HCT116 (cell line): Measurements from ENCODE around the gene TAF4B. TPM values are rescaled to one million over a fixed set of nuclear protein-coding genes. Genes with fewer than 3 reads are reported as not detected.

ENCODE experiments used
- ATAC-seq: fragments of 200-7000 bp; cut with Tn5 transposase; 2 replicates; pipeline ENCODE4 v1.9.1; 2020; ENCODE audit warnings: mild to moderate bottlenecking, moderate library complexity
- BruUV-seq: library from RNA; stranded (reverse); fragments of 400-500 nt; replicated peaks from 2 replicates; lab custom pipeline; 2021; lab: Mats Ljungman, UMichigan
- CTCF ChIA-PET: fragments of 300-600 bp; sonication (Branson Sonifier 250); formaldehyde crosslinking; loops from one replicate; lab custom pipeline; 2021; ENCODE audit warnings: antibody characterized with exemption; lab: Charles Lee
- POLR2A ChIA-PET: fragments of 300-600, 350-600 bp; sonication (Branson Sonifier 250); formaldehyde crosslinking; loops from one replicate; lab custom pipeline; 2021; ENCODE audit warnings: antibody characterized with exemption; lab: Charles Lee
- RAD21 ChIA-PET, 2 experiments: fragments of 300-600 bp; sonication (Branson Sonifier 250); formaldehyde crosslinking; loops; one replicate each; lab custom pipeline; 2023; ENCODE audit warnings: low total read pairs in 2 of 2; ENCODE audit not compliant: uncharacterized antibody in 2 of 2, unreplicated experiment in 2 of 2, low non-redundant PET in 1 of 2; lab: Charles Lee
- DNase-seq: peaks from one replicate; pipeline ENCODE4 v3.0.0-alpha.2; 2010; ENCODE audit warnings: low read depth, low spot score
- H2AFZ ChIP-seq: fragments of 200-600 bp; shearing (Covaris generic), sonication (generic); 2 replicates; pipeline ENCODE4 v1.6.1; 2017; ENCODE audit warnings: low read depth, mixed run types, mixed read lengths, antibody characterized with exemption, low read length; ENCODE audit not compliant: poor library complexity, severe bottlenecking
- H3K27ac ChIP-seq: 2 replicates; pipeline ENCODE4 v1.5.1; 2012; ENCODE audit warnings: low read depth, low read length
- H3K27me3 ChIP-seq: fragments of 200-600 bp; sonication (generic); 2 replicates; pipeline ENCODE4 v1.6.1; 2016; ENCODE audit warnings: mixed run types, low read length, mixed read lengths; ENCODE audit not compliant: insufficient read depth
- H3K36me3 ChIP-seq, 2 experiments: fragments of 200-500 bp in 1 of 2; fragments of 200-600 bp in 1 of 2; sonication (Bioruptor generic) in 1 of 2; sonication (generic) in 1 of 2; 2 replicates each; pipeline versions ENCODE4 v1.5.1 to v1.6.1; 2014 to 2016; ENCODE audit warnings: low read length in 2 of 2, inconsistent platforms in 1 of 2, mixed read lengths in 1 of 2, mixed run types in 1 of 2; ENCODE audit not compliant: insufficient read depth in 2 of 2, control insufficient read depth in 1 of 2
- H3K4me1 ChIP-seq, 2 experiments: fragments of 200-600 bp in 1 of 2; sonication (generic) in 1 of 2; 2 replicates each; pipeline versions ENCODE4 v1.5.1 to v1.6.1; 2012 to 2017; ENCODE audit warnings: low read length in 2 of 2, inconsistent platforms in 1 of 2, mild to moderate bottlenecking in 1 of 2, mixed read lengths in 1 of 2, mixed run types in 1 of 2, moderate library complexity in 1 of 2; ENCODE audit not compliant: insufficient read depth in 2 of 2, control insufficient read depth in 1 of 2
- H3K4me2 ChIP-seq: fragments of 200-600 bp; sonication (generic); 2 replicates; pipeline ENCODE4 v1.6.1; 2017; ENCODE audit warnings: mixed run types, low read length, mixed read lengths
- H3K4me3 ChIP-seq, 2 experiments: fragments of 200-600 bp in 1 of 2; sonication (generic) in 1 of 2; replicated peaks in 1 of 2; 2 replicates each; pipeline ENCODE4 v1.5.1; 2011 to 2016; ENCODE audit warnings: low read length in 2 of 2, control low read depth in 1 of 2, low read depth in 1 of 2, mild to moderate bottlenecking in 1 of 2, mixed read lengths in 1 of 2, mixed run types in 1 of 2
- H3K79me2 ChIP-seq: fragments of 200-600 bp; sonication (generic); 2 replicates; pipeline ENCODE4 v1.6.1; 2017; ENCODE audit warnings: mild to moderate bottlenecking, mixed run types, low read length, moderate library complexity, mixed read lengths; ENCODE audit not compliant: insufficient read depth
- H3K9ac ChIP-seq: fragments of 200-600 bp; sonication (generic); 2 replicates; pipeline ENCODE4 v1.6.1; 2016; ENCODE audit warnings: low read length, mixed read lengths
- H3K9me2 ChIP-seq: fragments of 200-600 bp; sonication (generic), shearing (Covaris generic); 2 replicates; pipeline ENCODE4 v1.6.1; 2017; ENCODE audit warnings: mixed run types, mild to moderate bottlenecking, moderate library complexity; ENCODE audit not compliant: insufficient read depth
- H3K9me3 ChIP-seq, 2 experiments: fragments of 200-500 bp in 1 of 2; fragments of 200-600 bp in 1 of 2; sonication (Bioruptor generic) in 1 of 2; sonication (generic) in 1 of 2; 2 replicates each; pipeline ENCODE4 v1.6.1; 2014 to 2017; ENCODE audit warnings: low read length in 2 of 2, mixed read lengths in 2 of 2, inconsistent platforms in 1 of 2, low read depth in 1 of 2, mild to moderate bottlenecking in 1 of 2, mixed run types in 1 of 2, moderate library complexity in 1 of 2; ENCODE audit not compliant: control insufficient read depth in 1 of 2, insufficient read depth in 1 of 2
- H4K20me1 ChIP-seq: fragments of 200-600 bp; sonication (generic), shearing (Covaris generic); 2 replicates; pipeline ENCODE4 v1.6.1; 2017; ENCODE audit warnings: mixed run types, mild to moderate bottlenecking, moderate library complexity; ENCODE audit not compliant: insufficient read depth
- CBX3 ChIP-seq: IDR thresholded peaks from 2 replicates; pipeline ENCODE4 v1.6.1; 2012; ENCODE audit warnings: low read depth
- CEBPB ChIP-seq: IDR thresholded peaks from 2 replicates; pipeline ENCODE4 v1.6.1; 2012; ENCODE audit warnings: low read depth
- CTCF ChIP-seq, 3 experiments: fragments of 200-600 bp in 1 of 3; sonication (generic) in 1 of 3; IDR thresholded peaks in 2 of 3; conservative IDR thresholded peaks in 1 of 3; 2 replicates each; pipeline ENCODE4 v1.5.1; 2012 to 2017; ENCODE audit warnings: low read depth in 2 of 3, low read length in 2 of 3, antibody characterized with exemption in 1 of 3, borderline replicate concordance in 1 of 3, control low read depth in 1 of 3, mild to moderate bottlenecking in 1 of 3, mixed read lengths in 1 of 3, mixed run types in 1 of 3, moderate library complexity in 1 of 3; ENCODE audit not compliant: insufficient read depth in 1 of 3
- ELF1 ChIP-seq: IDR thresholded peaks from 2 replicates; pipeline ENCODE4 v1.6.1; 2012; ENCODE audit warnings: low read depth, borderline replicate concordance
- POLR2A ChIP-seq: IDR thresholded peaks from 2 replicates; pipeline ENCODE4 v1.7.0; 2011; ENCODE audit warnings: borderline replicate concordance; ENCODE audit not compliant: insufficient read depth, insufficient read length; ENCODE audit errors: extremely low read depth
- POLR2AphosphoS5 ChIP-seq: IDR thresholded peaks from 2 replicates; pipeline ENCODE4 v1.6.1; 2011; ENCODE audit warnings: mild to moderate bottlenecking, low read depth, low read length, moderate library complexity
- RAD21 ChIP-seq: IDR thresholded peaks from 2 replicates; pipeline ENCODE4 v1.6.1; 2012; ENCODE audit warnings: low read depth, mild to moderate bottlenecking
- SIN3A ChIP-seq: IDR thresholded peaks from 2 replicates; pipeline ENCODE4 v1.6.1; 2012; ENCODE audit warnings: low read depth
- SP1 ChIP-seq: IDR thresholded peaks from 2 replicates; pipeline ENCODE4 v1.6.1; 2012; ENCODE audit warnings: low read depth
- SRF ChIP-seq: IDR thresholded peaks from 2 replicates; pipeline ENCODE4 v1.6.1; 2012; ENCODE audit warnings: low read depth
- ZBTB33 ChIP-seq: IDR thresholded peaks from 2 replicates; pipeline ENCODE4 v1.6.1; 2011; ENCODE audit warnings: mild to moderate bottlenecking, low read length, moderate library complexity; ENCODE audit not compliant: insufficient replicate concordance; ENCODE audit errors: extremely low read depth
- ZNF274 ChIP-seq: fragments of 200-500 bp; sonication (Bioruptor generic); IDR thresholded peaks from 2 replicates; pipeline ENCODE4 v1.6.1; 2014; ENCODE audit warnings: mild to moderate bottlenecking, low read depth, low read length, inconsistent platforms
- intact Hi-C: fragments of 100-400 bp; cut with micrococcal nuclease; formaldehyde crosslinking; loops from 2 replicates; pipeline ENCODE4 v1.10.0; 2022
- total RNA-seq: library from RNA; stranded (reverse); gene quantifications from one replicate; pipeline ENCODE4 v1.2.1, GENCODE V29; 2021; ENCODE audit not compliant: unreplicated experiment
- TF ChIP-seq, protein P1 (sequence below): IDR thresholded peaks from 2 replicates; pipeline ENCODE4 v1.6.1; 2012
- TF ChIP-seq, protein P2 (sequence below): IDR thresholded peaks from 2 replicates; pipeline ENCODE4 v1.6.1; 2012; ENCODE audit warnings: low read depth

The TAF4B gene
- total RNA-seq, 1 experiment from 2014 or later: 17.8 TPM

DNA sequence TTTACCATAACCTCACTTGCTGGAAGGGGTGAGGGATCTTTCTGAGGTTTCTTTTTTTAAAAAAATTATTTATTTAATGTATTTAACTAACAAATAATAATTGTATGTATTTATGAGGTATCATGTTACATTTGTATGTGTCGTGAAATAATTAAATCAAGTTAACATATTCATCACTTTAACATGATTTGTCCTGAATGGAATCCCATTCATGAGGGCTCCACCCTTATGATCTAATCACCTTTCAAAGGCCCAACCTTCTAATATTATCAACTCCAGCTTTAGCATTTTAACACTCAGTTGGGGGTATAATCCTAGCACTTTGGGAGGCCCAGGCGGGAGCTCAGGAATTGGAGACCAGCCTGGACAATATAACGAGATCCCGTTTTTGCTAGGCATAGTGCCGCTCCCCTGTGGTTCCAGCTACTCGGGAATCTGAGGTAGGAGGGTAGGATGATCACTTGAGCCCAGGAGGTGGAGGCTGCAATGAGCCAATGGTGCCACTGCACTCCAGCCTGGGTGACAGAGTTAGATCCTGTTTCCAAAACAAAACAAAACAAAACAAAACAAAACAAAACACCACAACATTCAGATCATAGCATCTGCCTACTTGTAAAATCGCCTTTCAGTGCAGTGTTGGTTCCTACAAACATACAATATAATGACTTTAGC is 1.1 kb upstream of the TAF4B start:
- ATAC-seq (no peak), DNase-seq (peak; percentile 16)
- H3K36me3 ChIP-seq: no peaks in the 10 kb centered on the region
- no peak overlapping the region for H3K27ac ChIP-seq
- peaks cover 33% of the 10 kb centered on the region for H3K79me2 ChIP-seq
- no peak overlapping the region for H3K4me3 ChIP-seq
- H4K20me1 ChIP-seq: no peaks in the 10 kb centered on the region
- H3K4me2 ChIP-seq: peak overlapping the region; percentile 82
- H2AFZ ChIP-seq: peak overlapping the region; percentile 50
- no peaks in the 10 kb centered on the region for H3K9me3 ChIP-seq
- peaks cover 11 to 21% of the 10 kb centered on the region in 2 experiments for H3K4me1 ChIP-seq
- H3K9me2 ChIP-seq: no peaks in the 10 kb centered on the region
- ChIA-PET CTCF (no interaction called here), RAD21 (no interaction called here)
- TF ChIP-seq POLR2A (no peak), RAD21 (no peak), ZNF274 (no peak), SRF (no peak), CTCF (IDR thresholded peaks at IDR 0.05 in 2 of 3, conservative IDR thresholded peaks at IDR 0.05 in 1 of 3; ENCODE audit: borderline replicate concordance in 1 of 3, insufficient read depth in 1 of 3, low read depth in 2 of 3, low read length in 2 of 3) (no peak), POLR2AphosphoS5 (no peak), ZBTB33 (no peak), SIN3A (no peak), SP1 (no peak), CEBPB (no peak), CBX3 (no peak), ELF1 (no peak)
- TF ChIP-seq, protein P1, sequence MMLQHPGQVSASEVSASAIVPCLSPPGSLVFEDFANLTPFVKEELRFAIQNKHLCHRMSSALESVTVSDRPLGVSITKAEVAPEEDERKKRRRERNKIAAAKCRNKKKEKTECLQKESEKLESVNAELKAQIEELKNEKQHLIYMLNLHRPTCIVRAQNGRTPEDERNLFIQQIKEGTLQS: no peak
- TF ChIP-seq, protein P2, sequence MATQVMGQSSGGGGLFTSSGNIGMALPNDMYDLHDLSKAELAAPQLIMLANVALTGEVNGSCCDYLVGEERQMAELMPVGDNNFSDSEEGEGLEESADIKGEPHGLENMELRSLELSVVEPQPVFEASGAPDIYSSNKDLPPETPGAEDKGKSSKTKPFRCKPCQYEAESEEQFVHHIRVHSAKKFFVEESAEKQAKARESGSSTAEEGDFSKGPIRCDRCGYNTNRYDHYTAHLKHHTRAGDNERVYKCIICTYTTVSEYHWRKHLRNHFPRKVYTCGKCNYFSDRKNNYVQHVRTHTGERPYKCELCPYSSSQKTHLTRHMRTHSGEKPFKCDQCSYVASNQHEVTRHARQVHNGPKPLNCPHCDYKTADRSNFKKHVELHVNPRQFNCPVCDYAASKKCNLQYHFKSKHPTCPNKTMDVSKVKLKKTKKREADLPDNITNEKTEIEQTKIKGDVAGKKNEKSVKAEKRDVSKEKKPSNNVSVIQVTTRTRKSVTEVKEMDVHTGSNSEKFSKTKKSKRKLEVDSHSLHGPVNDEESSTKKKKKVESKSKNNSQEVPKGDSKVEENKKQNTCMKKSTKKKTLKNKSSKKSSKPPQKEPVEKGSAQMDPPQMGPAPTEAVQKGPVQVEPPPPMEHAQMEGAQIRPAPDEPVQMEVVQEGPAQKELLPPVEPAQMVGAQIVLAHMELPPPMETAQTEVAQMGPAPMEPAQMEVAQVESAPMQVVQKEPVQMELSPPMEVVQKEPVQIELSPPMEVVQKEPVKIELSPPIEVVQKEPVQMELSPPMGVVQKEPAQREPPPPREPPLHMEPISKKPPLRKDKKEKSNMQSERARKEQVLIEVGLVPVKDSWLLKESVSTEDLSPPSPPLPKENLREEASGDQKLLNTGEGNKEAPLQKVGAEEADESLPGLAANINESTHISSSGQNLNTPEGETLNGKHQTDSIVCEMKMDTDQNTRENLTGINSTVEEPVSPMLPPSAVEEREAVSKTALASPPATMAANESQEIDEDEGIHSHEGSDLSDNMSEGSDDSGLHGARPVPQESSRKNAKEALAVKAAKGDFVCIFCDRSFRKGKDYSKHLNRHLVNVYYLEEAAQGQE: no peak
- TF ChIP-seq, all 23 proteins: peak for 0
- intact Hi-C loops: loop anchor here (5.0 kb wide), 1 partner anchor 133 kb away; the partner anchor contains the start of gene SS18
- no TSS peak for BruUV-seq
- no peaks in the 10 kb centered on the region for H3K27me3 ChIP-seq
- H3K9ac ChIP-seq: no peak overlapping the region
- POLR2A ChIA-PET: no interaction called here
